Activated CD8-positive, alpha-beta T cell treated with anti-CD3 and anti-CD28 coated beads for 36 hours (primary cell): ENCODE results near the gene MZF1. TPM values are rescaled to one million over a fixed set of nuclear protein-coding genes. Genes with fewer than 3 reads are reported as not detected.

ENCODE experiments used
- ATAC-seq: fragments of 200-7000 bp; cut with Tn5 transposase; one replicate; pipeline ENCODE4 v1.10.0; 2021; ENCODE audit warnings: mild to moderate bottlenecking, moderate library complexity
- CTCF ChIA-PET: fragments of 350-600 bp; sonication (Branson Sonifier 250); formaldehyde crosslinking; loops from one replicate; lab custom pipeline; 2021; ENCODE audit warnings: antibody characterized with exemption; lab: Charles Lee
- POLR2A ChIA-PET: fragments of 350-600 bp; sonication (Branson Sonifier 250); formaldehyde crosslinking; loops from one replicate; lab custom pipeline; 2021; ENCODE audit warnings: antibody characterized with exemption; lab: Charles Lee
- DNase-seq: peaks from one replicate; pipeline ENCODE4 v3.0.0-alpha.2; 2020
- H3K27ac Mint-ChIP-seq: one replicate; pipeline ENCODE4 v1.8.0; 2021; ENCODE audit warnings: mild to moderate bottlenecking, mixed read lengths
- H3K27me3 Mint-ChIP-seq: one replicate; pipeline ENCODE4 v1.8.0; 2021; ENCODE audit warnings: mixed read lengths
- H3K36me3 Mint-ChIP-seq: one replicate; pipeline ENCODE4 v1.8.0; 2021; ENCODE audit warnings: low read depth, mixed read lengths
- H3K4me1 Mint-ChIP-seq: one replicate; pipeline ENCODE4 v1.8.0; 2021; ENCODE audit warnings: low read depth, mixed read lengths
- H3K4me3 Mint-ChIP-seq: one replicate; pipeline ENCODE4 v1.8.0; 2021; ENCODE audit warnings: mild to moderate bottlenecking, moderate library complexity, mixed read lengths
- H3K9me3 Mint-ChIP-seq: one replicate; pipeline ENCODE4 v1.8.0; 2021; ENCODE audit warnings: mixed read lengths
- intact Hi-C: fragments of 100-400 bp; cut with micrococcal nuclease; formaldehyde crosslinking; loops from one replicate; pipeline ENCODE4 v1.10.0; 2022
- microRNA-seq: library from miRNA; unstranded; fragments of <30 nt; microRNA quantifications from one replicate; pipeline ENCODE4 v1.2.0, GENCODE V29; 2022; ENCODE audit warnings: borderline microRNAs expressed, borderline replicate concordance
- total RNA-seq, 2 experiments: library from RNA; stranded (reverse); gene quantifications; one replicate each; pipeline ENCODE4 v1.2.3, GENCODE V29; 2021
- TF ChIP-seq, protein P1 (sequence below): fragments of 200-600 bp; IDR thresholded peaks from one replicate; pipeline ENCODE4 v1.8.0; 2022; ENCODE audit warnings: antibody characterized with exemption, mild to moderate bottlenecking

The MZF1 gene
- total RNA-seq, 2 experiments from 2014 or later: 12.1 to 13.4 TPM

DNA sequence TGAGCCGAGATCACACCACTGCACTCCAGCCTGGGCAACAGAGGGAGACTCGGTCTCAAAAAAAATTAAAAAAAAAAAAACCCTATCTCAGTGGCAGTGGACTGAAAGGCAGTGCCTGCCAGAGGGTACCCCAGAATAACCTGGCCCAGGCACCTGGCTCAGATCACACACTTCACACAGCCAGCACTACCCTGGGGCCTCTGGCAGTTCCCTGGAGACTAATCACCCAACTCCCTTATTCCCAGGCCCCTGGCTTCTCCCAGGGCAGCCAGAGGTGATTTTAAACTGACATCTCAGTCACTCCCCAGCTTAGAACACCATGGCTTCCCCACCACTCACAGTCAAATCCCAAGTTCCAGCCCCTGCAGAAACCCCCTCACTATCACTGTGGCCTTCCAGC, 57.9 kb downstream of the MZF1 start:
- ATAC-seq (no peak), DNase-seq (no peak)
- Mint-ChIP-seq H3K36me3 (peaks cover 20% of the 10 kb centered on the region), H3K27ac (peak overlapping the region; percentile 56), H3K4me3 (peak overlapping the region; percentile 88), H3K9me3 (no peaks in the 10 kb centered on the region), H3K4me1 (peaks cover 35% of the 10 kb centered on the region), H3K27me3 (no peaks in the 10 kb centered on the region)
- ChIA-PET CTCF (interaction anchor here (1.6 kb wide), 1 partner anchor 66 kb away, joined by 4 read pairs; no protein-coding TSS in a partner anchor), POLR2A (interaction anchor here (10.2 kb wide), 1 partner anchor 34 kb away, joined by 164 read pairs; the partner anchor contains the start of genes CHMP2A and TRIM28)
- intact Hi-C loops: no loop called here
- TF ChIP-seq, protein P1, sequence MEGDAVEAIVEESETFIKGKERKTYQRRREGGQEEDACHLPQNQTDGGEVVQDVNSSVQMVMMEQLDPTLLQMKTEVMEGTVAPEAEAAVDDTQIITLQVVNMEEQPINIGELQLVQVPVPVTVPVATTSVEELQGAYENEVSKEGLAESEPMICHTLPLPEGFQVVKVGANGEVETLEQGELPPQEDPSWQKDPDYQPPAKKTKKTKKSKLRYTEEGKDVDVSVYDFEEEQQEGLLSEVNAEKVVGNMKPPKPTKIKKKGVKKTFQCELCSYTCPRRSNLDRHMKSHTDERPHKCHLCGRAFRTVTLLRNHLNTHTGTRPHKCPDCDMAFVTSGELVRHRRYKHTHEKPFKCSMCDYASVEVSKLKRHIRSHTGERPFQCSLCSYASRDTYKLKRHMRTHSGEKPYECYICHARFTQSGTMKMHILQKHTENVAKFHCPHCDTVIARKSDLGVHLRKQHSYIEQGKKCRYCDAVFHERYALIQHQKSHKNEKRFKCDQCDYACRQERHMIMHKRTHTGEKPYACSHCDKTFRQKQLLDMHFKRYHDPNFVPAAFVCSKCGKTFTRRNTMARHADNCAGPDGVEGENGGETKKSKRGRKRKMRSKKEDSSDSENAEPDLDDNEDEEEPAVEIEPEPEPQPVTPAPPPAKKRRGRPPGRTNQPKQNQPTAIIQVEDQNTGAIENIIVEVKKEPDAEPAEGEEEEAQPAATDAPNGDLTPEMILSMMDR: no peak

GRCh38 chr19:58514564-58515022, 58.5 kb downstream of the MZF1 start:
- no peaks in the 10 kb centered on the region for H3K9me3 Mint-ChIP-seq
- TF ChIP-seq, protein P1: no peak
- peak overlapping the region; percentile 93 for H3K27ac Mint-ChIP-seq
- peaks cover 35% of the 10 kb centered on the region for H3K4me1 Mint-ChIP-seq
- peaks cover 20% of the 10 kb centered on the region for H3K36me3 Mint-ChIP-seq
- no peaks in the 10 kb centered on the region for H3K27me3 Mint-ChIP-seq
- no peak for ATAC-seq
- POLR2A ChIA-PET: interaction anchor here (0.8 to 10.2 kb wide), 6 partner anchors 16 to 64 kb away, joined by 3 to 164 read pairs (median 4); partner anchors contain the start of genes CHMP2A and TRIM28
- intact Hi-C loops: no loop called here
- H3K4me3 Mint-ChIP-seq: peak overlapping the region; percentile 88
- CTCF ChIA-PET: interaction anchor here (0.6 to 1.7 kb wide), 27 partner anchors 8 to 296 kb away, joined by 3 to 24 read pairs (median 4); partner anchors contain the start of genes CHMP2A, UBE2M and ZNF584
- DNase-seq: no peak

DNA sequence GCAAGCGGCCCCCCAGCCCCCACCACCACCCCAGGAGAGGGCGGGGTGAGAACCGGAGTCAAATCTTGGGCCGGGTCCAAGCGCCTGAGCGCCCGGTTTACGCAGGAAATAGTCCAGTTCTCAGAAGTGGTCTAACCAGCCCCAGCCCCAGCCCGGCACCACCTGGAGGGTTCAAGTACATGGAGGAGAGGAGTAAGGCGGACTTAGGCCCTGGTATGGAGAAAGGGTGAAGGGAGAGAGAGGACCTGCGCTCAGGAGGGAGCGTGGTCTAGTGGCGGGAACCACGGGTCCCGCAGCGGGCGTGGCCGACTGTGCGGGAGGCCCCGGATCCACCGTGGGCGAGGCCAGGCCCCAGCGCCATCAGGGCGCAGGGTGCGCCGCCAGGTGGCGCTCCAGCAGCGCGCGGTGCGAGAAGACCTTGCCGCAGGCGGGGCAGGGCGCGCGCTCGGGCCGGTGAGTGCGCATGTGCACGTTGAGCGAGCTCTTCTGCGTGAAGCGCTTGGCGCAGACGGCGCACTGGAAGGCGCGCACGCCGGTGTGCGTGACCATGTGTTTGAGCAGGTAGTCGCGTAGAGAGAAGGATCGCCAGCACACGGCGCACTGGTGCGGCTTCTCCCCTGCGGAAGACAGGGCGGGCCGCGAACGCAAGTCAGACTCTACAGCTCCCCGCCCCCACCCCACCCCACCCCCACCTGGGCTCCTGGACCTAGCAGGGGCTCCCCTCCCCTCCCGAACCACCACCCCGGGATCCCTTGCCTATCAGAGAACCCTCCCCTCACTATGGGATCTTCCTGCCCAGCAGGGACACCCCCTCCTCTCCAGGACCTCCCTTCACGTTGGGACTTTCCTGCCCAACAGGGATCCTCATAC, 59.2 kb downstream of the MZF1 start:
- H3K4me3 Mint-ChIP-seq: peak overlapping the region; percentile 88
- no peaks in the 10 kb centered on the region for H3K27me3 Mint-ChIP-seq
- ATAC-seq: peak; percentile 91
- intact Hi-C loops: no loop called here
- peaks cover 20% of the 10 kb centered on the region for H3K36me3 Mint-ChIP-seq
- TF ChIP-seq, protein P1: peak; percentile 98
- POLR2A ChIA-PET: interaction anchor here (0.8 to 10.2 kb wide), 7 partner anchors 14 to 64 kb away, joined by 3 to 164 read pairs (median 4); partner anchors contain the start of genes CHMP2A and TRIM28
- peak overlapping the region; percentile 93 for H3K27ac Mint-ChIP-seq
- DNase-seq: peak; percentile 97
- no peaks in the 10 kb centered on the region for H3K9me3 Mint-ChIP-seq
- H3K4me1 Mint-ChIP-seq: peaks cover 35% of the 10 kb centered on the region
- CTCF ChIA-PET: interaction anchor here (0.6 to 1.7 kb wide), 26 partner anchors 8 to 295 kb away, joined by 3 to 24 read pairs (median 4); partner anchors contain the start of genes CHMP2A, UBE2M and ZNF584

GRCh38 chr19:58513213-58513693, 59.9 kb downstream of the MZF1 start:
- ChIA-PET POLR2A (interaction anchor here (1.0 to 10.2 kb wide), 6 partner anchors 13 to 63 kb away, joined by 3 to 164 read pairs (median 4); partner anchors contain the start of genes CHMP2A and TRIM28), CTCF (interaction anchor here (1.0 to 1.7 kb wide), 12 partner anchors 9 to 295 kb away, joined by 3 to 24 read pairs (median 3); no protein-coding TSS in a partner anchor)
- H3K4me3 Mint-ChIP-seq: peak overlapping the region; percentile 88
- TF ChIP-seq, protein P1: no peak
- H3K27me3 Mint-ChIP-seq: no peaks in the 10 kb centered on the region
- ATAC-seq (no peak), DNase-seq (no peak)
- H3K4me1 Mint-ChIP-seq: peaks cover 28% of the 10 kb centered on the region
- intact Hi-C loops: no loop called here
- no peaks in the 10 kb centered on the region for H3K9me3 Mint-ChIP-seq
- peak overlapping the region; percentile 93 for H3K27ac Mint-ChIP-seq
- H3K36me3 Mint-ChIP-seq: peaks cover 20% of the 10 kb centered on the region

Small RNAs within 50 kb of the gene (microRNA-seq; reads per million reads assigned to microRNA genes)
- 4.8 reads per million, percentile 21 among the genes with 10 or more reads in this experiment for gene MIR6807

Other genes with a start within 250 kb of the MZF1 start
- 1 to 10 TPM; 2.6 to 2.9 TPM for gene ZSCAN22, start 246.3 kb downstream of the MZF1 start, total RNA-seq
- gene A1BG, start 219.8 kb downstream of the MZF1 start, total RNA-seq: 10 to 100 TPM; 35.2 to 36.2 TPM
- 1 to 10 TPM; 1.3 to 1.6 TPM for gene ZNF497, start 210.6 kb downstream of the MZF1 start, total RNA-seq
- 1 to 10 TPM; 1.5 to 1.6 TPM for gene ZNF837, start 192.3 kb downstream of the MZF1 start, total RNA-seq
- 1,000 to 10,000 TPM; 1,906 to 1,936 TPM for gene RPS5, start 186.1 kb downstream of the MZF1 start, total RNA-seq
- 1 to 10 TPM in 1 of 2 experiments, under 1 TPM in 1; 0.81 to 1.1 TPM for gene RNF225, start 177.7 kb downstream of the MZF1 start, total RNA-seq
- 10 to 100 TPM; 12.0 to 14.3 TPM for gene ZNF584, start 164.7 kb downstream of the MZF1 start, total RNA-seq
- 1 to 10 TPM; 3.4 to 3.8 TPM for gene ZNF132, start 133.2 kb downstream of the MZF1 start, total RNA-seq
- gene ZNF324B, start 121.7 kb downstream of the MZF1 start, total RNA-seq: 1 to 10 TPM; 7.6 to 8.2 TPM
- 10 to 100 TPM in 1 of 2 experiments, 1 to 10 TPM in 1; 8.1 to 10.1 TPM for gene ZNF324, start 106.3 kb downstream of the MZF1 start, total RNA-seq
- 1 to 10 TPM; 3.5 to 4.0 TPM for gene ZNF446, start 97.0 kb downstream of the MZF1 start, total RNA-seq
- 10 to 100 TPM; 21.7 to 26.6 TPM for gene SLC27A5, start 61.3 kb downstream of the MZF1 start, total RNA-seq
- gene ZBTB45, start 53.5 kb downstream of the MZF1 start, total RNA-seq: 1 to 10 TPM; 7.4 to 7.9 TPM
- gene TRIM28, start 29.3 kb downstream of the MZF1 start, total RNA-seq: 100 to 1,000 TPM; 527 to 550 TPM
- gene CHMP2A, start 18.2 kb downstream of the MZF1 start, total RNA-seq: 10 to 100 TPM; 88.3 to 90.0 TPM
- gene UBE2M, start 14.7 kb downstream of the MZF1 start, total RNA-seq: 100 to 1,000 TPM; 107 to 114 TPM